ENCODE results near the gene ASB11.

DNA sequence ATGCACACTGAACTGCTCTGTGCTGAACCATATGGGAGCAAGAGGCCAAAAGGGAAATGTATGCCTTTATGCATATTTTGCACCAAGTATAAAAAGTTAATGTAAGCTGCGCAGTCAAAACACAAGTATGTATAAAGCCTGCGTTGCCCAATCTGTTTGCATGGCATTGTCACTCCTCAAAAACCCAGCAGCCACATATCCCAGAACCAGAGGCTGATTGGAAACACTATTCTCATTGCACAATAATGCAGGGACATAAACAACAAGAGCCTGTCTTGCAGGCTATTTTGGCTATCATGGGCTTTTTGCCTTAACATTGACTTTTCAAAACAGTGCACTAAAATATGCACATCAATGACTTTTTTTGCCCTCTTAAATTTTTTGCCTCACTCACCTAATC is 40.5 kb downstream of the ASB11 start:
- TF ChIP-seq POLR2AphosphoS5 (IDR thresholded peaks at IDR 0.05) (no peak), CTCF (IDR thresholded peaks at IDR 0.05 in 8 of 11, conservative IDR thresholded peaks at IDR 0.05 in 3 of 11) (no peak)

Measured in spleen (tissue), 7 donors.